NCI-H1105 (cell line): ENCODE measurements around the gene STARD3.
"Not testable (repeated sequence)": the region's sequence is repeated elsewhere in the genome, so short reads cannot be mapped to it uniquely, and the experiment has no call there.

Experiments used
- DNase-seq: peaks from one replicate; lab custom pipeline; 2025; lab: John Stamatoyannopoulos, UW

Gene STARD3

GRCh38 chr17:39695089-39695474 lies 58.1 kb downstream of the STARD3 start:
- DNase-seq: no peak

GRCh38 chr17:39696731-39697130 lies 59.8 kb downstream of the STARD3 start:
- no peak for DNase-seq

GRCh38 chr17:39697961-39698360 lies 61.0 kb downstream of the STARD3 start:
- no peak for DNase-seq

GRCh38 chr17:39699157-39699817 lies 62.3 kb downstream of the STARD3 start:
- DNase-seq: not testable (repeated sequence)

GRCh38 chr17:39699818-39700147 lies 62.8 kb downstream of the STARD3 start, which contains the start of gene ERBB2:
TSS of gene ERBB2 (plus strand) at chr17:39700064. CDS start at chr17:39700239, 175 bp downstream.
- DNase-seq: no peak

GRCh38 chr17:39700148-39700987 lies 63.4 kb downstream of the STARD3 start:
- DNase-seq: no peak

- DNase-seq: no peak
These were observed 64.3 kb downstream of the STARD3 start for GRCh38 chr17:39701012-39701783.

- DNase-seq: no peak
These were observed 65.0 kb downstream of the STARD3 start for GRCh38 chr17:39701784-39702422.

- no peak for DNase-seq
These were observed 66.3 kb downstream of the STARD3 start for GRCh38 chr17:39702901-39703893.

GRCh38 chr17:39703913-39704312 lies 67.0 kb downstream of the STARD3 start:
- DNase-seq: no peak

GRCh38 chr17:39704821-39705551 lies 68.0 kb downstream of the STARD3 start:
- no peak for DNase-seq

GRCh38 chr17:39705786-39706348 lies 68.9 kb downstream of the STARD3 start:
- DNase-seq: no peak

GRCh38 chr17:39706383-39706782 lies 69.4 kb downstream of the STARD3 start:
- DNase-seq: no peak

GRCh38 chr17:39706921-39707337 lies 70.0 kb downstream of the STARD3 start:
- no peak for DNase-seq

- no peak for DNase-seq
These were observed 72.5 kb downstream of the STARD3 start for GRCh38 chr17:39709319-39709997.

- DNase-seq: no peak
These were observed 73.3 kb downstream of the STARD3 start for GRCh38 chr17:39709998-39710964.

GRCh38 chr17:39711071-39711470 lies 74.1 kb downstream of the STARD3 start:
- not testable (repeated sequence) for DNase-seq

- no peak for DNase-seq
These were observed 74.9 kb downstream of the STARD3 start for GRCh38 chr17:39711851-39712250.
